GM13976 (cell line): ENCODE measurements around the gene SERPINI1.

Experiments
- DNase-seq: peaks from one replicate; pipeline ENCODE4 v3.0.0; 2012; ENCODE audit warnings: low spot score
- CTCF ChIP-seq: IDR thresholded peaks from 2 replicates; pipeline ENCODE4 v1.5.1; 2012; ENCODE audit warnings: borderline replicate concordance, mild to moderate bottlenecking; ENCODE audit not compliant: insufficient read depth; ENCODE audit errors: extremely low read depth, missing control alignments, control extremely low read depth
- in situ Hi-C: fragments of 300-500 bp; cut with MboI; formaldehyde crosslinking; loops from one replicate; pipeline ENCODE4 v1.12.0; 2022; ENCODE audit warnings: low sequenced_read_pairs, mixed read lengths, inconsistent platforms; ENCODE audit not compliant: unreplicated experiment

SERPINI1 gene

GRCh38 chr3:167844528-167844927 is 109.0 kb downstream of the SERPINI1 start:
- DNase-seq = no peak
- in situ Hi-C loops = no loop called here
- TF ChIP-seq CTCF = no peak

DNA sequence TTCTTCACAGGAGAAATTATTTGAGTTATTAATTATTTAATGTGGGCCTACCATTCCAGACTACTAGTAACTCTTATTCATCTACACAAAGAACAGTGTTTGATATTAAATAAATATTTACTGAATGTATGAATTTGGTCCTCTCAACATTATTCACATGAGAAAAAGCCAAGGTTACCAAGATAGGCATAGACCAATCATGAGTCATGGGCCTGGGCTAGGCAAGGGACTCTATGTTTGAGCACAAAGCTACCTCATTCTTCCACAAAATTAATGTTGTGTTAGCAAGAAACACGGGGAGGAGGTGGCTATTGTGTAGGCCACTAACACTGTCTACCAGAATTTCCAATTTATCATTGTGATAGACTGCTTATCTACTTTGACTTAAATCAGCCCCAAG is 115.7 kb downstream of the SERPINI1 start:
- no peak for DNase-seq
- no peak for TF ChIP-seq CTCF
- in situ Hi-C loops = no loop called here

GRCh38 chr3:167851749-167852148 is 116.2 kb downstream of the SERPINI1 start:
- in situ Hi-C loops = no loop called here
- no peak for DNase-seq
- no peak for TF ChIP-seq CTCF

GRCh38 chr3:167852216-167852615 is 116.7 kb downstream of the SERPINI1 start:
- in situ Hi-C loops = no loop called here

DNA sequence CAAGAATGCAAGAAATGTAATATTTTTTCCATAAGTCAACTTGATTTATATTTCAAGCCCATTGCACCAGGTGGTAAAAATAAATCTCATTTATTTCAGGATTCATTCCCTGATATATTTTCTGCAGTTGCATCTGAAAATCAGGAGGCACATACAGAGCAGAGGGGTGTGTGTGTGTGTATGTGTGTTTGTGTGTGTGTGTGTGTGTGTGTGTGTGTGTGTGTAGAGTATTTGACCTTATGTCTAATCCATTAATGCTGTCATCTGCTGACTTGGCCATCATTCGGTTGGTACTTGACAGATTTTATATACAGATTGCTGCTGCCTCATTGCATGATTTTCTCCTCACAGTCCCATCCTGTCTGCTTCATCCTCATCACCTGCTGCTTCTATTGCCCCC is 118.5 kb downstream of the SERPINI1 start:
- no peak for DNase-seq
- TF ChIP-seq CTCF = no peak
- in situ Hi-C loops = no loop called here

More at GRCh38 chr3:167852216-167852615, 116.7 kb downstream of the SERPINI1 start:
- DNase-seq = no peak
- TF ChIP-seq CTCF = no peak

GRCh38 chr3:167854846-167855245 is 119.3 kb downstream of the SERPINI1 start:
- DNase-seq = no peak
- TF ChIP-seq CTCF = no peak
- in situ Hi-C loops = no loop called here

DNA sequence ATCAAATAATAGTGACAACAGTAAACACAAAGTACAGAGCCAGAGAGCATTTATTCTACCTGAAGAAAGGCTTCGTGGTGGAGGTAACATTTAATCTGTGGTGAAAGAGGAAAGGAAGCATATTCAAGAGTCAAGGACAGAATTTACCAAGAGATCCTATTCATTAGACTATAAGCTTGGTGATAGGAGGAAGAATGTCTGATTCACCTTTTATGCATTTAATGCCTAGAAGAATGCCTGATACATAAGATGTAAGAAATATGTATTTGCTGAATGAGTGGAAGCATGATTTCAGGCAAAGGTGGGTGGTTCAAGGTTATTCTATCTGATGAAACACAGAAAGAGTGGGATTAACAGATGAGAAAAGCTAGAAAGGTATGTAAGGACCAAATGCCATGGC is 119.8 kb downstream of the SERPINI1 start:
- in situ Hi-C loops = no loop called here
- no peak for TF ChIP-seq CTCF
- DNase-seq = no peak
